ENCODE data around the gene RBM42. TPM values are rescaled to one million over a fixed set of nuclear protein-coding genes. Genes with fewer than 3 reads are reported as not detected.

RBM42 gene
- total and polyA plus RNA-seq, 2 donors (not counting 1 experiment from before 2014, with no cell fraction given) = 29.9 to 32.9 TPM

- peaks cover 5% of the 10 kb centered on the region for H3K36me3 ChIP-seq (ENCODE audit: control insufficient read depth, insufficient read depth, low read length)
- no peaks in the 10 kb centered on the region for H3K9me3 ChIP-seq (ENCODE audit: control insufficient read depth, insufficient read depth, low read depth, low read length)
- H2AFZ ChIP-seq (ENCODE audit: low read length) = no peak overlapping the region
- H3K27ac ChIP-seq (ENCODE audit: insufficient read depth, low read length) = no peak overlapping the region
- no peak for TF ChIP-seq EZH2 (IDR thresholded peaks at IDR 0.05; ENCODE audit: low read length, missing control alignments)
- TF ChIP-seq, protein P1, sequence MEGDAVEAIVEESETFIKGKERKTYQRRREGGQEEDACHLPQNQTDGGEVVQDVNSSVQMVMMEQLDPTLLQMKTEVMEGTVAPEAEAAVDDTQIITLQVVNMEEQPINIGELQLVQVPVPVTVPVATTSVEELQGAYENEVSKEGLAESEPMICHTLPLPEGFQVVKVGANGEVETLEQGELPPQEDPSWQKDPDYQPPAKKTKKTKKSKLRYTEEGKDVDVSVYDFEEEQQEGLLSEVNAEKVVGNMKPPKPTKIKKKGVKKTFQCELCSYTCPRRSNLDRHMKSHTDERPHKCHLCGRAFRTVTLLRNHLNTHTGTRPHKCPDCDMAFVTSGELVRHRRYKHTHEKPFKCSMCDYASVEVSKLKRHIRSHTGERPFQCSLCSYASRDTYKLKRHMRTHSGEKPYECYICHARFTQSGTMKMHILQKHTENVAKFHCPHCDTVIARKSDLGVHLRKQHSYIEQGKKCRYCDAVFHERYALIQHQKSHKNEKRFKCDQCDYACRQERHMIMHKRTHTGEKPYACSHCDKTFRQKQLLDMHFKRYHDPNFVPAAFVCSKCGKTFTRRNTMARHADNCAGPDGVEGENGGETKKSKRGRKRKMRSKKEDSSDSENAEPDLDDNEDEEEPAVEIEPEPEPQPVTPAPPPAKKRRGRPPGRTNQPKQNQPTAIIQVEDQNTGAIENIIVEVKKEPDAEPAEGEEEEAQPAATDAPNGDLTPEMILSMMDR (conservative IDR thresholded peaks at IDR 0.05 in 1 of 2, IDR thresholded peaks at IDR 0.05 in 1 of 2; ENCODE audit: low read depth in 1 of 2, low read length in 2 of 2) = no peak
- H3K79me2 ChIP-seq (ENCODE audit: control insufficient read depth, insufficient read depth, low read length) = no peaks in the 10 kb centered on the region
- peaks cover 2% of the 10 kb centered on the region for H3K4me1 ChIP-seq (ENCODE audit: control insufficient read depth, extremely low read depth, insufficient read depth, low read length)
- no peak overlapping the region for H3K9ac ChIP-seq (ENCODE audit: insufficient read depth, low read length)
- no peak overlapping the region for H3K4me2 ChIP-seq (ENCODE audit: extremely low read depth, insufficient read depth, low read length)
- no peak overlapping the region for H3K4me3 ChIP-seq (replicated peaks in 1 of 4; ENCODE audit: control extremely low read depth in 1 of 4, insufficient read depth in 1 of 4, low read depth in 3 of 4, low read length in 4 of 4)
- DNase-seq (ENCODE audit: low read depth in 2 of 2) = no peak
- H3K27me3 ChIP-seq (ENCODE audit: control insufficient read depth, insufficient read depth, low read length) = no peaks in the 10 kb centered on the region
- H4K20me1 ChIP-seq (ENCODE audit: control insufficient read depth, extremely low read depth, insufficient read depth, low read length) = no peaks in the 10 kb centered on the region
Measured at GRCh38 chr19:35642312-35642711, 13.5 kb downstream of the RBM42 start.

DNA sequence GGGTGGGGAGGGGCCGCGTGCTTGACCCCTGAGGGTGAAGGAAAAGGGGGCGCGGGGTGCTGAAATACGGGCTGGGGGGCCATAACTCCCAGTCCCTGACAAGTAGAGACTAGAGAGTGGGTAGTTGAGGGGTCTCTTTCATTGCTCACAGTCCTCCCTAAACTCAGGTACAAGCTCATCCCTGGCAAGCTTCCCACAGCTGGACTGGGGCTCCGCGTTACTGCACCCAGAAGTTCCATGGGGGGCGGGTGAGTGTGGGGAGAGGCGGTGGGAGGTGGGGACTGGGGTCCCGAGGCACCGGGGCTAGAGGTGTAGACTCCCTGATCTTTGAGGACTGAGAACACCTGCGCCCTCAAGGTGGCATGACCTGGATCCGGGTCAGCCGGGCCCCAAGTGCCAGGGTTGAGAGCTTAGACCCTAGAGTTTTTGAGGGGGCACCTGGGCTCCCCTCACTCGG lies 14.0 kb downstream of the RBM42 start:
- Histone ChIP-seq H3K9ac (ENCODE audit: insufficient read depth, low read length) (no peak overlapping the region), H3K4me3 (replicated peaks in 1 of 4; ENCODE audit: control extremely low read depth in 1 of 4, insufficient read depth in 1 of 4, low read depth in 3 of 4, low read length in 4 of 4) (peak overlapping the region in 3 of 4 experiments; percentile 44 to 57 (median 57))

GRCh38 chr19:35643255-35644205 lies 14.7 kb downstream of the RBM42 start:
- no peaks in the 10 kb centered on the region for H3K27me3 ChIP-seq (ENCODE audit: control insufficient read depth, insufficient read depth, low read length)
- peak overlapping the region; percentile 71 for H3K27ac ChIP-seq (ENCODE audit: insufficient read depth, low read length)
- H3K9me3 ChIP-seq (ENCODE audit: control insufficient read depth, insufficient read depth, low read depth, low read length) = no peaks in the 10 kb centered on the region
- peaks cover 1% of the 10 kb centered on the region for H3K79me2 ChIP-seq (ENCODE audit: control insufficient read depth, insufficient read depth, low read length)
- H3K9ac ChIP-seq (ENCODE audit: insufficient read depth, low read length) = peak overlapping the region; percentile 44
- H3K36me3 ChIP-seq (ENCODE audit: control insufficient read depth, insufficient read depth, low read length) = no peaks in the 10 kb centered on the region
- H3K4me2 ChIP-seq (ENCODE audit: extremely low read depth, insufficient read depth, low read length) = peak overlapping the region; percentile 83
- H3K4me3 ChIP-seq (replicated peaks in 1 of 4; ENCODE audit: control extremely low read depth in 1 of 4, insufficient read depth in 1 of 4, low read depth in 3 of 4, low read length in 4 of 4) = peak overlapping the region; percentile 57 to 65 (median 58)
- H3K4me1 ChIP-seq (ENCODE audit: control insufficient read depth, extremely low read depth, insufficient read depth, low read length) = peaks cover 2% of the 10 kb centered on the region
- TF ChIP-seq, protein P1 (conservative IDR thresholded peaks at IDR 0.05 in 1 of 2, IDR thresholded peaks at IDR 0.05 in 1 of 2; ENCODE audit: low read depth in 1 of 2, low read length in 2 of 2) = no peak
- TF ChIP-seq EZH2 (IDR thresholded peaks at IDR 0.05; ENCODE audit: low read length, missing control alignments) = no peak
- no peaks in the 10 kb centered on the region for H4K20me1 ChIP-seq (ENCODE audit: control insufficient read depth, extremely low read depth, insufficient read depth, low read length)
- peak overlapping the region; percentile 89 for H2AFZ ChIP-seq (ENCODE audit: low read length)
- DNase-seq (ENCODE audit: low read depth in 2 of 2) = peak; percentile 76

More for the DNA sequence above, 14.0 kb downstream of the RBM42 start:
- no peaks in the 10 kb centered on the region for H4K20me1 ChIP-seq (ENCODE audit: control insufficient read depth, extremely low read depth, insufficient read depth, low read length)
- peaks cover 2% of the 10 kb centered on the region for H3K4me1 ChIP-seq (ENCODE audit: control insufficient read depth, extremely low read depth, insufficient read depth, low read length)
- H3K27me3 ChIP-seq (ENCODE audit: control insufficient read depth, insufficient read depth, low read length) = no peaks in the 10 kb centered on the region
- H2AFZ ChIP-seq (ENCODE audit: low read length) = no peak overlapping the region
- TF ChIP-seq, protein P1 (conservative IDR thresholded peaks at IDR 0.05 in 1 of 2, IDR thresholded peaks at IDR 0.05 in 1 of 2; ENCODE audit: low read depth in 1 of 2, low read length in 2 of 2) = no peak
- no peak for TF ChIP-seq EZH2 (IDR thresholded peaks at IDR 0.05; ENCODE audit: low read length, missing control alignments)
- H3K4me2 ChIP-seq (ENCODE audit: extremely low read depth, insufficient read depth, low read length) = peak overlapping the region; percentile 83
- DNase-seq (ENCODE audit: low read depth in 2 of 2) = no peak
- H3K36me3 ChIP-seq (ENCODE audit: control insufficient read depth, insufficient read depth, low read length) = peaks cover 1% of the 10 kb centered on the region
- no peak overlapping the region for H3K27ac ChIP-seq (ENCODE audit: insufficient read depth, low read length)
- no peaks in the 10 kb centered on the region for H3K9me3 ChIP-seq (ENCODE audit: control insufficient read depth, insufficient read depth, low read depth, low read length)
- H3K79me2 ChIP-seq (ENCODE audit: control insufficient read depth, insufficient read depth, low read length) = no peaks in the 10 kb centered on the region
